Bronchial epithelial cell (primary cell): ENCODE data around the gene CDH9. TPM values are rescaled to one million over a fixed set of nuclear protein-coding genes. Genes with fewer than 3 reads are reported as not detected.

ENCODE experiments used
- DNase-seq: peaks from one replicate; pipeline ENCODE4 v3.0.0-alpha.2; 2010; ENCODE audit warnings: low read depth
- FAIRE-seq: peaks from 2 replicates; lab custom pipeline; 2011; peaks lifted over from hg19 to GRCh38; lab: Jason Lieb, UNC
- H3K27me3 ChIP-seq: 2 replicates; pipeline ENCODE4 v1.5.1; 2011; ENCODE audit warnings: low read length; ENCODE audit not compliant: control insufficient read depth, insufficient read depth
- H3K36me3 ChIP-seq: 2 replicates; pipeline ENCODE4 v1.5.1; 2011; ENCODE audit warnings: low read length; ENCODE audit not compliant: control insufficient read depth, insufficient read depth
- H3K4me3 ChIP-seq: 2 replicates; pipeline ENCODE4 v1.5.1; 2011; ENCODE audit warnings: mild to moderate bottlenecking, low read depth, low read length, control low read depth
- total RNA-seq: library from RNA; depleted of rRNA; stranded (reverse); fragments of >200 nt; gene quantifications from 2 replicates; pipeline ENCODE4 v1.2.1, GENCODE V29; 2014
- TF ChIP-seq, protein P1 (sequence below): IDR thresholded peaks from 2 replicates; pipeline ENCODE4 v1.5.1; 2011; ENCODE audit warnings: mild to moderate bottlenecking, moderate library complexity, low read length, control low read depth, inconsistent platforms; ENCODE audit not compliant: insufficient read depth, severe bottlenecking

Gene CDH9
- not detected in 2 replicates for total RNA-seq

DNA sequence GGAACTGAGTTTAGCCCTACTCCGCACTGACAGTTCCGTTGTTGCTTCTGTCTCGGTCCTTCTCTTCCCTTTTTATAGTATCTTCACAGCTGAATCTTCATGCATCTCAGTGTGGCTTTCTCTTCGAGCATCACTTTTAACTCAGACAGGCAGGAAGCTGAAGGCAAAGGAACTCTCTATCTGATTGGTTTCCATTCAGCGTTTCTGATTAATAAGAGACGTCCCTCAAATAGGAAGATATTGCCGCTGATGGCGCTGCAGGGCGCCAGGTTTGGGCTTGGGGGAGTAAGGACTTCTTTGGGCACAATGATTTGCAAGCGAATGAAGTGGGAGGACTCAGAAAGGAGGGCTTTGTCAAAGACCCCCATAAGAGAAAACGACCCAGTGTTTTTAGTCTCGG is at the start of gene CDH9:
CDH9 (minus strand) TSS at position 111 of the 400 bp plus-strand sequence. CDS start 50,253 bp downstream, outside the sequence.
- no peaks in the 10 kb centered on the region for H3K36me3 ChIP-seq

GRCh38 chr5:27087747-27088146 is 49.4 kb upstream of the CDH9 start:
- FAIRE-seq = no peak

More for the DNA sequence above, at the start of gene CDH9:
- no peak for FAIRE-seq
- Histone ChIP-seq H3K4me3 (no peak within 1 kb of the TSS), H3K27me3 (no peaks in the 10 kb centered on the region)
- TF ChIP-seq, protein P1, sequence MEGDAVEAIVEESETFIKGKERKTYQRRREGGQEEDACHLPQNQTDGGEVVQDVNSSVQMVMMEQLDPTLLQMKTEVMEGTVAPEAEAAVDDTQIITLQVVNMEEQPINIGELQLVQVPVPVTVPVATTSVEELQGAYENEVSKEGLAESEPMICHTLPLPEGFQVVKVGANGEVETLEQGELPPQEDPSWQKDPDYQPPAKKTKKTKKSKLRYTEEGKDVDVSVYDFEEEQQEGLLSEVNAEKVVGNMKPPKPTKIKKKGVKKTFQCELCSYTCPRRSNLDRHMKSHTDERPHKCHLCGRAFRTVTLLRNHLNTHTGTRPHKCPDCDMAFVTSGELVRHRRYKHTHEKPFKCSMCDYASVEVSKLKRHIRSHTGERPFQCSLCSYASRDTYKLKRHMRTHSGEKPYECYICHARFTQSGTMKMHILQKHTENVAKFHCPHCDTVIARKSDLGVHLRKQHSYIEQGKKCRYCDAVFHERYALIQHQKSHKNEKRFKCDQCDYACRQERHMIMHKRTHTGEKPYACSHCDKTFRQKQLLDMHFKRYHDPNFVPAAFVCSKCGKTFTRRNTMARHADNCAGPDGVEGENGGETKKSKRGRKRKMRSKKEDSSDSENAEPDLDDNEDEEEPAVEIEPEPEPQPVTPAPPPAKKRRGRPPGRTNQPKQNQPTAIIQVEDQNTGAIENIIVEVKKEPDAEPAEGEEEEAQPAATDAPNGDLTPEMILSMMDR = peak; percentile 2
- DNase-seq = peak; percentile 5

DNA sequence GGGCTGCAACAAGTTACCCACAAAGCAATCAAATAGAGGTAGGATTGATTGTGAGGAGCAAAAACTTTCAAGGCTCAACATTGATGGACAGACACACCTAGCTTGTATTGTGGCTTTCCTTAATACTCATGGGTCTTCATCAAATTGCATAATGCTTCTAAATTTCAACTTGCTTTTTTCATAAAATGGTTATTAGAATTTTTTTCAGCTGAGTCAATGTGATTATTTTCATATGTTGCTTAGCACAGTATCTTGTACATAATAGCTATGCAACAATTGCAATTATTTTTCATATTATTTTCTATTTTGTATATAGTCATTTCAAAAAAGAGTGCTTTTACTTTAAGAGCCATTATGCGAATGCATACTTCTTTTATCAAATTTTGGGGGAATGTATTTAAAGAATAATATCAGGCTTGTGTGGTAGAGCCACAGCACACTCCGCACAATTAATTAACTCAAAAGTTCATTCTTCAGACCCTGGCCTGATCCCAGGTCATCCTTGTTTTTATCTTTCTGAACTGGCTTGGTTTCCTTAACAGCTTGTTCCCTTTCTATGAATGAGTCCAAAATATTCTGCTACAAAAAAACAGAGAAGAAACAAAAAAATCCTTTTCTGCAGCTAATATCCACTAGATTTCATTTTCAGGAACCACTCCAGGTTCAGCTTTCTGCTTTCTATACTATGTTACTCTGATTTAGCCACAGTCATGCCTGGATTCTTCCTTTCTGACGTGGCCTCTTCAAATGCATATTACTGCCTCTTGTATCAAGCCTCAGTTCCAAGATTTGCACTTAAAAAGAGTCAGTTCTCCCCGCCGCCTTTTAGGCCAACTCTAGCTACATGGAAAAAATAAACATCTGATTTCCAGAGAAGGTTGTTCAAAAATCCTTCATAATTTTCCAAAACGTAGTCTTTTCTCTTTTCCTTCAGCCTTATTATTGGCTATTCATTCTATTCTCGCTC is 45.3 kb upstream of the CDH9 start:
- TF ChIP-seq, protein P1 = no peak
- no peak for FAIRE-seq
- H3K36me3 ChIP-seq = no peaks in the 10 kb centered on the region
- no peak overlapping the region for H3K4me3 ChIP-seq
- no peaks in the 10 kb centered on the region for H3K27me3 ChIP-seq
- DNase-seq = no peak

More at GRCh38 chr5:27087747-27088146, 49.4 kb upstream of the CDH9 start:
- TF ChIP-seq, protein P1 = no peak
- Histone ChIP-seq H3K36me3 (no peaks in the 10 kb centered on the region), H3K4me3 (no peak overlapping the region), H3K27me3 (no peaks in the 10 kb centered on the region)
- no peak for DNase-seq

- no peak overlapping the region for H3K4me3 ChIP-seq
- FAIRE-seq (no peak), DNase-seq (no peak)
- H3K27me3 ChIP-seq = no peaks in the 10 kb centered on the region
- H3K36me3 ChIP-seq = no peaks in the 10 kb centered on the region
- TF ChIP-seq, protein P1 = no peak
Measured at GRCh38 chr5:27080147-27080546, 41.8 kb upstream of the CDH9 start.

DNA sequence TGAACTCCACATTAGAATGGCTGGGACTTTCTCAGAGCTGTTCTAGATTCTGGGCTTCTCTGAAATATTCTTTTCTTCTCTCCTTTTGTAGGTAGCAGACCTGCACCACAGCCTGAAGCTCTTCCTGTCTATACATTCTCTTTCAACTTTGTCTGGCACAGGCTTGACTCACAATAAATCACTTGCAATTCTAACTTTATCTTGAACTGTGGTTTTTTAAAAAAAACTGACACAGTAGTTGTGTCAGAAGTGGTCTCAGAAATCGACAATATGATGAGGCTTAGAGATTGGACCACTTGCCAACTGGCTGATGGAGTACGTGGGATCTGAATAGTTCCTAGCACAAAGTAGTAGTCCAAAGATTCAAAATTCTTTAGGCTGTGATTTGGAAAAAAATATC is 24.1 kb upstream of the CDH9 start:
- Histone ChIP-seq H3K4me3 (no peak overlapping the region), H3K27me3 (no peaks in the 10 kb centered on the region), H3K36me3 (no peaks in the 10 kb centered on the region)
- TF ChIP-seq, protein P1 = no peak
- no peak for DNase-seq
- no peak for FAIRE-seq
